Endothelial cell of umbilical vein (primary cell): ENCODE data around the gene CWC27. TPM values are rescaled to one million over a fixed set of nuclear protein-coding genes. Genes with fewer than 3 reads are reported as not detected.
A peak's percentile ranks its signal among the peaks of the same experiment; 100 is the strongest.

Experiments
- BruUV-seq: library from RNA; stranded (reverse); fragments of 400-500 nt; replicated peaks from 2 replicates; lab custom pipeline; 2021; lab: Mats Ljungman, UMichigan
- CTCF ChIA-PET: fragments of 300-600, 350-600 bp; sonication (Branson Sonifier 250); formaldehyde crosslinking; loops from one replicate; lab custom pipeline; 2021; ENCODE audit warnings: antibody characterized with exemption, inconsistent platforms; lab: Charles Lee
- POLR2A ChIA-PET: fragments of 300-600, 350-600 bp; sonication (Branson Sonifier 250); formaldehyde crosslinking; loops from one replicate; lab custom pipeline; 2021; ENCODE audit warnings: antibody characterized with exemption, inconsistent platforms; lab: Charles Lee
- DNase-seq: peaks from one replicate; pipeline ENCODE4 v3.0.0-alpha.2; 2011; ENCODE audit warnings: low read depth, low spot score
- FAIRE-seq: peaks from 2 replicates; lab custom pipeline; 2011; peaks lifted over from hg19 to GRCh38; lab: Jason Lieb, UNC
- H2AFZ ChIP-seq: 2 replicates; pipeline ENCODE4 v1.6.0; 2012; ENCODE audit warnings: low read depth, low read length, control low read depth, inconsistent platforms
- H3K27ac ChIP-seq: 2 replicates; pipeline ENCODE4 v1.5.1; 2011; ENCODE audit warnings: low read depth, mild to moderate bottlenecking, control low read depth, low read length, moderate library complexity; ENCODE audit not compliant: insufficient read depth
- H3K27me3 ChIP-seq, 2 experiments: 2 replicates each; pipeline versions ENCODE4 v1.6.0 to v1.6.1; 2011; ENCODE audit warnings: low read length in 2 of 2, mixed read lengths in 1 of 2; ENCODE audit not compliant: control insufficient read depth in 2 of 2, insufficient read depth in 2 of 2
- H3K36me3 ChIP-seq, 2 experiments: 2 replicates in 1 of 2; 3 replicates in 1 of 2; pipeline ENCODE4 v1.5.1; 2011; ENCODE audit warnings: low read length in 2 of 2, mild to moderate bottlenecking in 1 of 2, moderate library complexity in 1 of 2; ENCODE audit not compliant: control insufficient read depth in 2 of 2, insufficient read depth in 2 of 2; ENCODE audit errors: extremely low read depth in 1 of 2
- H3K4me1 ChIP-seq: 3 replicates; pipeline ENCODE4 v1.5.1; 2011; ENCODE audit warnings: mild to moderate bottlenecking, low read length; ENCODE audit not compliant: control insufficient read depth, insufficient read depth; ENCODE audit errors: extremely low read depth
- H3K4me2 ChIP-seq: 2 replicates; pipeline ENCODE4 v1.6.1; 2011; ENCODE audit warnings: low read length, control low read depth, mixed read lengths; ENCODE audit not compliant: insufficient read depth
- H3K4me3 ChIP-seq, 3 experiments: fragments of 200-600 bp in 1 of 3; sonication (generic), shearing (Covaris generic) in 1 of 3; replicated peaks in 1 of 3; 2 replicates each; pipeline ENCODE4 v1.5.1; 2011 to 2016; ENCODE audit warnings: control low read depth in 3 of 3, low read length in 3 of 3, mild to moderate bottlenecking in 2 of 3, inconsistent platforms in 1 of 3, low read depth in 1 of 3, moderate library complexity in 1 of 3; ENCODE audit not compliant: insufficient read depth in 1 of 3
- H3K79me2 ChIP-seq: 2 replicates; pipeline ENCODE4 v1.6.0; 2012; ENCODE audit warnings: low read length, inconsistent platforms; ENCODE audit not compliant: control insufficient read depth, insufficient read depth
- H3K9ac ChIP-seq: replicated peaks from 2 replicates; pipeline ENCODE3; 2011; ENCODE audit warnings: low read length, control low read depth; ENCODE audit not compliant: insufficient read depth; ENCODE audit errors: extremely low read depth
- H3K9me1 ChIP-seq: replicated peaks from 3 replicates; pipeline ENCODE4 v1.6.0; 2011; ENCODE audit warnings: mild to moderate bottlenecking, low read length; ENCODE audit not compliant: control insufficient read depth, insufficient read depth; ENCODE audit errors: extremely low read depth
- H3K9me3 ChIP-seq: replicated peaks from 2 replicates; pipeline ENCODE4 v1.5.1; 2012; ENCODE audit warnings: low read length, inconsistent platforms; ENCODE audit not compliant: control insufficient read depth, insufficient read depth
- H4K20me1 ChIP-seq: replicated peaks from 2 replicates; pipeline ENCODE3; 2011; ENCODE audit warnings: mild to moderate bottlenecking, low read length; ENCODE audit not compliant: control insufficient read depth, insufficient read depth; ENCODE audit errors: extremely low read depth
- EZH2 ChIP-seq: IDR thresholded peaks from 2 replicates; pipeline ENCODE4 v1.6.1; 2012; ENCODE audit warnings: borderline replicate concordance, low read depth, mild to moderate bottlenecking, moderate library complexity, low read length, inconsistent platforms; ENCODE audit not compliant: severe bottlenecking
- FOS ChIP-seq: IDR thresholded peaks from 2 replicates; pipeline ENCODE4 v1.6.1; 2011; ENCODE audit warnings: mild to moderate bottlenecking, low read length, moderate library complexity, borderline replicate concordance; ENCODE audit not compliant: insufficient read depth
- GATA2 ChIP-seq: IDR thresholded peaks from 2 replicates; pipeline ENCODE4 v1.7.0; 2011; ENCODE audit warnings: low read depth, mild to moderate bottlenecking, moderate library complexity, mixed read lengths, low read length; ENCODE audit not compliant: insufficient read length, insufficient read depth
- JUN ChIP-seq: IDR thresholded peaks from 2 replicates; pipeline ENCODE4 v1.6.1; 2011; ENCODE audit warnings: borderline replicate concordance, low read depth; ENCODE audit not compliant: insufficient read length, insufficient read depth
- MYC ChIP-seq: IDR thresholded peaks from one replicate; pipeline ENCODE4 v1.6.1; 2011; ENCODE audit warnings: mild to moderate bottlenecking, low read depth, low read length
- POLR2A ChIP-seq: IDR thresholded peaks from 2 replicates; pipeline ENCODE4 v1.6.1; 2012; ENCODE audit warnings: low read depth, mild to moderate bottlenecking, control low read depth, low read length
- POLR2AphosphoS5 ChIP-seq: IDR thresholded peaks from 2 replicates; pipeline ENCODE4 v1.6.1; 2012; ENCODE audit warnings: low read depth, mild to moderate bottlenecking, control low read depth, low read length, moderate library complexity; ENCODE audit not compliant: insufficient read depth
- dilution Hi-C: fragments of 300-500 bp; cut with MboI; formaldehyde crosslinking; loops from one replicate; pipeline ENCODE4 v1.15.0; 2019; ENCODE audit warnings: low sequenced_read_pairs; ENCODE audit not compliant: extremely low pct_ligation_motif_present
- intact Hi-C: fragments of 100-400 bp; cut with micrococcal nuclease; formaldehyde crosslinking; loops from one replicate; pipeline ENCODE4 v1.10.0; 2022
- polyA plus RNA-seq, 4 experiments: library from polyadenylated mRNA; depleted of rRNA in 3 of 4; stranded (reverse) in 3 of 4; unstranded in 1 of 4; fragments of >200 nt; gene quantifications; 2 replicates each; pipeline versions ENCODE4 v1.2.1 to v1.2.3, GENCODE V29; 2011 to 2012; ENCODE audit warnings: missing spikeins in 1 of 4
- total RNA-seq: library from RNA; stranded (reverse); gene quantifications from 2 replicates; pipeline ENCODE4 v1.2.3, GENCODE V29; 2021
- TF ChIP-seq, protein P1 (sequence below), 2 donors: IDR thresholded peaks; 1 replicate in 1 of 2; 2 replicates in 1 of 2; pipeline ENCODE4 v1.5.1; 2011; ENCODE audit warnings: low read length in 2 of 2, mild to moderate bottlenecking in 2 of 2, moderate library complexity in 2 of 2, control low read depth in 1 of 2, inconsistent platforms in 1 of 2, low read depth in 1 of 2; ENCODE audit not compliant: insufficient read depth in 1 of 2; ENCODE audit errors: extremely low read depth in 1 of 2
- TF ChIP-seq, protein P2 (sequence below): IDR thresholded peaks from 2 replicates; pipeline ENCODE4 v1.6.1; 2011; ENCODE audit not compliant: insufficient read depth, insufficient read length

The CWC27 gene
- total and polyA plus RNA-seq, 2 donors (not counting 3 experiments of a cell fraction or from before 2014, with no cell fraction given) = 11.9 to 23.8 TPM

DNA sequence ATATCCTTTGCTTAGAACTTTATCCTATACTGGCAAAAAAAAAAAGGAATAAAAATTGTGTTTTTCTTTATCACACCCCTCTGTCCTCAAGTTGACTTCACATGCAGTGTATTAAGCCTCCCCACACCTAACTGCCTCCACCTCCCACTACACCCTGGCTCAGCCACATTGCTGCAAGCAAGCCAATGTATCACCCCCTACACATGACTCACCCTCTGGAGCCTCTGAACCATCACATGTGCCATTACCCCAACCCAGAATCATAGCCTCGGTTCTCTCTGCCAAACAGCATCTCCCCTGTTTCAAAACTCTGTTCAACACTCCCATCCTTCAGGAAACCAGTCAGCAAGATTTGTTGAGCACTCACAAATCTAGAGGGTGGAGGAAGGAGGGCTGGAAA, 209.0 kb downstream of the CWC27 start:
- intact Hi-C loops = no loop called here
- Histone ChIP-seq H3K27ac (no peak overlapping the region), H4K20me1 (no peaks in the 10 kb centered on the region), H3K4me3 (no peak overlapping the region), H3K36me3 (no peaks in the 10 kb centered on the region), H3K9me3 (no peaks in the 10 kb centered on the region), H3K4me2 (no peak overlapping the region), H3K9ac (no peak overlapping the region), H3K9me1 (no peaks in the 10 kb centered on the region), H2AFZ (no peak overlapping the region), H3K27me3 (no peaks in the 10 kb centered on the region), H3K79me2 (no peaks in the 10 kb centered on the region), H3K4me1 (no peaks in the 10 kb centered on the region)
- ChIA-PET POLR2A (no interaction called here), CTCF (no interaction called here)
- no peak for DNase-seq
- FAIRE-seq = no peak
- dilution Hi-C loops = no loop called here
- no TSS peak for BruUV-seq
- no peak for TF ChIP-seq EZH2
- peak; percentile 7 for TF ChIP-seq FOS

DNA sequence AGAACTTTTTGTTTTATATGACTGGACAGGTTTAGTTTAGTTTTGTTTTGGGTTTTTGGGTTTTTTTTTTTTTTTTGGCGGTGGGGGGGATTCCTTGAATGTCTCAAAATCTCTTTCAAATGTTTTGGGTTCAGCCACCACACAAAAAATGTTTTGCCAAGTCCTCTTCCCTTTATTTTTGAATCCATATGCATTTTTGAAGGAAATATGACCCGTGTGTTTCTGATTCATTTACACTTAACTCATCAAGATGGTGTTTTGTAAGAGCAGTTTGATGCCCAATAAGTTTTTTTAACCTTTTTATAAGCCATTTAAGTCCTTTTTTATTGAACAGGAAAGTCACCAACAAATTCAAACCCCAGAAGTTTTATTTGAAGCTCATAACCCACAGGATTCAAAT, 209.8 kb downstream of the CWC27 start:
- DNase-seq (no peak), FAIRE-seq (no peak)
- Histone ChIP-seq H3K9ac (no peak overlapping the region), H3K27ac (no peak overlapping the region), H3K4me3 (no peak overlapping the region), H4K20me1 (no peaks in the 10 kb centered on the region), H3K36me3 (no peaks in the 10 kb centered on the region), H3K9me1 (no peaks in the 10 kb centered on the region), H3K4me2 (no peak overlapping the region), H3K79me2 (no peaks in the 10 kb centered on the region), H2AFZ (no peak overlapping the region), H3K27me3 (no peaks in the 10 kb centered on the region), H3K4me1 (no peaks in the 10 kb centered on the region), H3K9me3 (no peaks in the 10 kb centered on the region)
- ChIA-PET CTCF (no interaction called here), POLR2A (no interaction called here)
- dilution Hi-C loops = no loop called here
- BruUV-seq = no TSS peak
- TF ChIP-seq POLR2AphosphoS5 (no peak), JUN (no peak), GATA2 (no peak), MYC (no peak), POLR2A (no peak), EZH2 (no peak), FOS (no peak)
- TF ChIP-seq, protein P1, sequence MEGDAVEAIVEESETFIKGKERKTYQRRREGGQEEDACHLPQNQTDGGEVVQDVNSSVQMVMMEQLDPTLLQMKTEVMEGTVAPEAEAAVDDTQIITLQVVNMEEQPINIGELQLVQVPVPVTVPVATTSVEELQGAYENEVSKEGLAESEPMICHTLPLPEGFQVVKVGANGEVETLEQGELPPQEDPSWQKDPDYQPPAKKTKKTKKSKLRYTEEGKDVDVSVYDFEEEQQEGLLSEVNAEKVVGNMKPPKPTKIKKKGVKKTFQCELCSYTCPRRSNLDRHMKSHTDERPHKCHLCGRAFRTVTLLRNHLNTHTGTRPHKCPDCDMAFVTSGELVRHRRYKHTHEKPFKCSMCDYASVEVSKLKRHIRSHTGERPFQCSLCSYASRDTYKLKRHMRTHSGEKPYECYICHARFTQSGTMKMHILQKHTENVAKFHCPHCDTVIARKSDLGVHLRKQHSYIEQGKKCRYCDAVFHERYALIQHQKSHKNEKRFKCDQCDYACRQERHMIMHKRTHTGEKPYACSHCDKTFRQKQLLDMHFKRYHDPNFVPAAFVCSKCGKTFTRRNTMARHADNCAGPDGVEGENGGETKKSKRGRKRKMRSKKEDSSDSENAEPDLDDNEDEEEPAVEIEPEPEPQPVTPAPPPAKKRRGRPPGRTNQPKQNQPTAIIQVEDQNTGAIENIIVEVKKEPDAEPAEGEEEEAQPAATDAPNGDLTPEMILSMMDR (IDR thresholded peaks at IDR 0.05; ENCODE audit: extremely low read depth in 1 of 2, insufficient read depth in 1 of 2, low read depth in 1 of 2, low read length in 2 of 2) = no peak
- TF ChIP-seq, protein P2, sequence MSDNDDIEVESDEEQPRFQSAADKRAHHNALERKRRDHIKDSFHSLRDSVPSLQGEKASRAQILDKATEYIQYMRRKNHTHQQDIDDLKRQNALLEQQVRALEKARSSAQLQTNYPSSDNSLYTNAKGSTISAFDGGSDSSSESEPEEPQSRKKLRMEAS = no peak
- intact Hi-C loops = no loop called here
